BE2C (cell line): ENCODE data around the gene DPYD.

Experiments used
- DNase-seq: peaks from one replicate; pipeline ENCODE4 v3.0.0-alpha.2; 2020
- H3K27me3 ChIP-seq: fragments of 250-450 bp; sonication (Bioruptor Pico); 2 replicates; pipeline ENCODE4 v1.5.1; 2020; ENCODE audit warnings: mild to moderate bottlenecking
- H3K36me3 ChIP-seq: fragments of 250-450 bp; sonication (Bioruptor Pico); 2 replicates; pipeline ENCODE4 v1.5.1; 2020; ENCODE audit warnings: mild to moderate bottlenecking
- H3K4me1 ChIP-seq: fragments of 250-450 bp; sonication (Bioruptor Pico); 2 replicates; pipeline ENCODE4 v1.5.1; 2020
- H3K4me3 ChIP-seq: 2 replicates; pipeline ENCODE4 v1.5.1; 2011; ENCODE audit warnings: low read depth, low read length
- H3K9me3 ChIP-seq: fragments of 250-450 bp; sonication (Bioruptor Pico); 2 replicates; pipeline ENCODE4 v1.5.1; 2020
- TF ChIP-seq, protein P1 (sequence below): IDR thresholded peaks from 2 replicates; pipeline ENCODE4 v1.5.1; 2012; ENCODE audit warnings: mild to moderate bottlenecking, low read depth, low read length

The DPYD gene

GRCh38 chr1:97041026-97041425, 879.8 kb downstream of the DPYD start:
- TF ChIP-seq, protein P1, sequence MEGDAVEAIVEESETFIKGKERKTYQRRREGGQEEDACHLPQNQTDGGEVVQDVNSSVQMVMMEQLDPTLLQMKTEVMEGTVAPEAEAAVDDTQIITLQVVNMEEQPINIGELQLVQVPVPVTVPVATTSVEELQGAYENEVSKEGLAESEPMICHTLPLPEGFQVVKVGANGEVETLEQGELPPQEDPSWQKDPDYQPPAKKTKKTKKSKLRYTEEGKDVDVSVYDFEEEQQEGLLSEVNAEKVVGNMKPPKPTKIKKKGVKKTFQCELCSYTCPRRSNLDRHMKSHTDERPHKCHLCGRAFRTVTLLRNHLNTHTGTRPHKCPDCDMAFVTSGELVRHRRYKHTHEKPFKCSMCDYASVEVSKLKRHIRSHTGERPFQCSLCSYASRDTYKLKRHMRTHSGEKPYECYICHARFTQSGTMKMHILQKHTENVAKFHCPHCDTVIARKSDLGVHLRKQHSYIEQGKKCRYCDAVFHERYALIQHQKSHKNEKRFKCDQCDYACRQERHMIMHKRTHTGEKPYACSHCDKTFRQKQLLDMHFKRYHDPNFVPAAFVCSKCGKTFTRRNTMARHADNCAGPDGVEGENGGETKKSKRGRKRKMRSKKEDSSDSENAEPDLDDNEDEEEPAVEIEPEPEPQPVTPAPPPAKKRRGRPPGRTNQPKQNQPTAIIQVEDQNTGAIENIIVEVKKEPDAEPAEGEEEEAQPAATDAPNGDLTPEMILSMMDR, result no peak
- no peaks in the 10 kb centered on the region for H3K27me3 ChIP-seq
- no peaks in the 10 kb centered on the region for H3K4me1 ChIP-seq
- no peaks in the 10 kb centered on the region; the same call in 1 of the 2 replicates for H3K9me3 ChIP-seq
- no peak for DNase-seq
- H3K36me3 ChIP-seq, result no peaks in the 10 kb centered on the region
- H3K4me3 ChIP-seq, result no peak overlapping the region

GRCh38 chr1:97038410-97038809, 882.4 kb downstream of the DPYD start:
- H3K27me3 ChIP-seq, result no peaks in the 10 kb centered on the region
- TF ChIP-seq, protein P1, result no peak
- H3K36me3 ChIP-seq, result no peaks in the 10 kb centered on the region
- no peak overlapping the region for H3K4me3 ChIP-seq
- H3K4me1 ChIP-seq, result no peaks in the 10 kb centered on the region
- no peak for DNase-seq
- no peaks in the 10 kb centered on the region; the same call in 1 of the 2 replicates for H3K9me3 ChIP-seq

GRCh38 chr1:97034651-97035050, 886.2 kb downstream of the DPYD start:
- Histone ChIP-seq H3K9me3 (no peaks in the 10 kb centered on the region), H3K4me1 (no peaks in the 10 kb centered on the region), H3K36me3 (no peaks in the 10 kb centered on the region), H3K4me3 (no peak overlapping the region), H3K27me3 (no peaks in the 10 kb centered on the region)
- TF ChIP-seq, protein P1, result no peak
- DNase-seq, result no peak

DNA sequence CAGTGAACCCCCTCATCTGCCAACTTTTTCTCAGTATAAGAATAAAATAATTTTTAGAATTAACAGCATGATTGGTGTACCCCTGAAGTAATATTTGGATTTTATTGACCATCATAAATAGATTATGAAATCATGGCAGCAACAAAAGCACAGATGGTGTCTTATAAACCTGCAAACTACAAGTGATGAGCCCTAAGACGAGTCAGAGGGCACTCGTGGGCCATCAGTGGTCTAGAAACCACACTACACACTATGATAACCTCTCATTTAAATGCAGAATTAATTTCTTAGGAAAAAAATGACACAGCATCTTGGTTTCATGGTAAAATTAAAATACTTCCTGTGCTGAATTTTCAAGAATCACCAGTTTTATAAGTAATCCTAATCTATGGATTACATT, 886.9 kb downstream of the DPYD start:
- Histone ChIP-seq H3K27me3 (no peaks in the 10 kb centered on the region), H3K4me3 (no peak overlapping the region), H3K9me3 (no peaks in the 10 kb centered on the region), H3K4me1 (no peaks in the 10 kb centered on the region), H3K36me3 (no peaks in the 10 kb centered on the region)
- TF ChIP-seq, protein P1, result no peak
- no peak for DNase-seq
